ENCODE results near the gene UQCRFS1. TPM values are rescaled to one million over a fixed set of nuclear protein-coding genes. Genes with fewer than 3 reads are reported as not detected.

The UQCRFS1 gene
- total RNA-seq, 4 donors from 2014 or later = 24.9 to 45.8 (median 40.1) TPM

- 41% methylated on average over 9 of the region's 10 CpGs for WGBS
Measured at GRCh38 chr19:29188289-29189032, 24.5 kb downstream of the UQCRFS1 start.

GRCh38 chr19:29187676-29188075 lies 25.3 kb downstream of the UQCRFS1 start:
- no peak for TF ChIP-seq POLR2A (IDR thresholded peaks at IDR 0.05)
- no peak for TF ChIP-seq POLR2AphosphoS5 (IDR thresholded peaks at IDR 0.05)
- no peak for TF ChIP-seq EP300 (IDR thresholded peaks at IDR 0.05)
- TF ChIP-seq CTCF (IDR thresholded peaks at IDR 0.05) = no peak
- no peak for DNase-seq (ENCODE audit: low spot score in 2 of 2)

More at GRCh38 chr19:29188289-29189032, 24.5 kb downstream of the UQCRFS1 start:
- no peaks in the 10 kb centered on the region for H3K27me3 ChIP-seq
- TF ChIP-seq POLR2AphosphoS5 (IDR thresholded peaks at IDR 0.05) (no peak), EP300 (IDR thresholded peaks at IDR 0.05) (no peak), POLR2A (IDR thresholded peaks at IDR 0.05) (no peak), CTCF (IDR thresholded peaks at IDR 0.05) (no peak)
- H3K4me3 ChIP-seq = no peak overlapping the region
- no peaks in the 10 kb centered on the region for H3K36me3 ChIP-seq
- H3K27ac ChIP-seq = no peak overlapping the region
- H3K4me1 ChIP-seq = peaks cover 17% of the 10 kb centered on the region
- no peak for DNase-seq (ENCODE audit: low spot score in 2 of 2)
- no peaks in the 10 kb centered on the region for H3K9me3 ChIP-seq

GRCh38 chr19:29185427-29185826 lies 27.5 kb downstream of the UQCRFS1 start:
- Histone ChIP-seq H3K27me3 (no peaks in the 10 kb centered on the region), H3K36me3 (no peaks in the 10 kb centered on the region), H3K27ac (no peak overlapping the region), H3K9me3 (no peaks in the 10 kb centered on the region), H3K4me1 (peaks cover 7% of the 10 kb centered on the region), H3K4me3 (no peak overlapping the region)
- no peak for TF ChIP-seq EP300 (IDR thresholded peaks at IDR 0.05)
- TF ChIP-seq CTCF (IDR thresholded peaks at IDR 0.05) = no peak
- TF ChIP-seq POLR2A (IDR thresholded peaks at IDR 0.05) = no peak
- no peak for TF ChIP-seq POLR2AphosphoS5 (IDR thresholded peaks at IDR 0.05)
- 68% methylated on average over 6 of the region's 6 CpGs for WGBS
- no peak for DNase-seq (ENCODE audit: low spot score in 2 of 2)

More at GRCh38 chr19:29187676-29188075, 25.3 kb downstream of the UQCRFS1 start:
- Histone ChIP-seq H3K36me3 (no peaks in the 10 kb centered on the region), H3K4me3 (no peak overlapping the region), H3K27ac (no peak overlapping the region), H3K27me3 (no peaks in the 10 kb centered on the region), H3K9me3 (no peaks in the 10 kb centered on the region), H3K4me1 (peaks cover 17% of the 10 kb centered on the region)
- 79% methylated on average over 6 of the region's 6 CpGs for WGBS

- Histone ChIP-seq H3K36me3 (no peaks in the 10 kb centered on the region), H3K4me3 (no peak overlapping the region), H3K4me1 (no peaks in the 10 kb centered on the region), H3K9me3 (peaks cover 25% of the 10 kb centered on the region), H3K27me3 (no peaks in the 10 kb centered on the region), H3K27ac (no peak overlapping the region)
- WGBS = 81% methylated on average over 2 of the region's 2 CpGs
- TF ChIP-seq CTCF (IDR thresholded peaks at IDR 0.05) (no peak), POLR2A (IDR thresholded peaks at IDR 0.05) (no peak), EP300 (IDR thresholded peaks at IDR 0.05) (no peak), POLR2AphosphoS5 (IDR thresholded peaks at IDR 0.05) (no peak)
- DNase-seq (ENCODE audit: low spot score in 2 of 2) = no peak
Measured at GRCh38 chr19:29176981-29177754, 35.8 kb downstream of the UQCRFS1 start.

- WGBS = 42% methylated on average over 2 of the region's 2 CpGs
- Histone ChIP-seq H3K27me3 (no peaks in the 10 kb centered on the region), H3K9me3 (peaks cover 26% of the 10 kb centered on the region), H3K4me3 (no peak overlapping the region), H3K27ac (no peak overlapping the region), H3K4me1 (no peaks in the 10 kb centered on the region), H3K36me3 (no peaks in the 10 kb centered on the region)
- no peak for TF ChIP-seq POLR2AphosphoS5 (IDR thresholded peaks at IDR 0.05)
- no peak for TF ChIP-seq CTCF (IDR thresholded peaks at IDR 0.05)
- no peak for TF ChIP-seq POLR2A (IDR thresholded peaks at IDR 0.05)
- TF ChIP-seq EP300 (IDR thresholded peaks at IDR 0.05) = no peak
- no peak for DNase-seq (ENCODE audit: low spot score in 2 of 2)
Measured at GRCh38 chr19:29173896-29174295, 39.1 kb downstream of the UQCRFS1 start.
